ENCODE measurements around the gene ACOT12. TPM values are rescaled to one million over a fixed set of nuclear protein-coding genes. Genes with fewer than 3 reads are reported as not detected.

The ACOT12 gene
- total RNA-seq, 2 donors from 2014 or later, result not detected

DNA sequence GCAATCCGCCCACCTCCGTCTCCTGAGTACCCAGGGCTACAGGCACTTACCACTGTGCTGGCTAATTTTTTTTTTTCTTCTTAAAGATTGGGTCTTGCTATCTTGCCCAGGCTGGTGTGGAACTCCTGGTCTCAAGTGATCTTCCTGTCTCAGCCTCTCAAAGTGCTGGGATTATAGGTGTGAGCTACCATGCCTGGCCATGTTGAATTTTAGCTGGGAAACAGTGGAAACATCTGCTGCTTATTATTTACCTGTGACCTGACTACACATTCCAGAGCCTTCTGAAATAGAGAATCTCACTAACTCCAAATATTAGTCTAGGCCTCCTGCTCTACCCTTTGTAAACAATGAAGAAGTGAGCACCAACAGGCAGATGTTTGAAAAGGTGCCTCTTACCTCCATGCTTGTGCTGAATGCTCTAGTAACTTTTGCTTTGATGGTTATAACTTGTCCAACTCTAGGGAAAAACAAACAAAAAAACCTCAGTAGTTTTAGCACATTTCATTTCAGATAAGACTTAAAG, 22.5 kb downstream of the ACOT12 start:
- Mint-ChIP-seq H3K4me3 (no peak overlapping the region), H3K9me3 (no peaks in the 10 kb centered on the region), H3K36me3 (ENCODE audit: low read depth) (no peaks in the 10 kb centered on the region), H3K27me3 (peaks cover 11% of the 10 kb centered on the region), H3K4me1 (no peaks in the 10 kb centered on the region), H3K27ac (no peak overlapping the region)
- ATAC-seq (replicated peaks), result no peak

DNA sequence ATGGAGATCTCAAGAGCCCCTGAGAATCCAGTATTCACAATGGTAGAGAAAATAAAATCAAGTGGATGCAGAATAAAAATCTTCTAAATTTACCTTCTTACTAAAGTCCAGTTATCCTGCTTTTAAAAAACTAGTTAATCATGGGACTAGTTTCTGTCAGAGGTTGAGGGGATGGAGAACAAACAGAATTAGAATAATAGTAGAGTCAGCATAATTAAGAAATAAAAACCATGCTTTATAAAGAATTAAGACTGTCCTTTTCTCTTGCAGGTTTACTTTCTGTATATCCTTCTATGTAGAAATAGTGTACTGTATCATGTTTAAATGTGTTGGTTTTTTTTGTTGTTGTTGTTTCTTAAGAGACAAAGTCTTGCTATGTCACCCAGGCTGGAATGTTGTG, 23.0 kb downstream of the ACOT12 start:
- ATAC-seq (replicated peaks), result no peak
- Mint-ChIP-seq H3K9me3 (no peaks in the 10 kb centered on the region), H3K4me3 (no peak overlapping the region), H3K27ac (no peak overlapping the region), H3K4me1 (no peaks in the 10 kb centered on the region), H3K27me3 (peaks cover 10% of the 10 kb centered on the region), H3K36me3 (ENCODE audit: low read depth) (no peaks in the 10 kb centered on the region)

DNA sequence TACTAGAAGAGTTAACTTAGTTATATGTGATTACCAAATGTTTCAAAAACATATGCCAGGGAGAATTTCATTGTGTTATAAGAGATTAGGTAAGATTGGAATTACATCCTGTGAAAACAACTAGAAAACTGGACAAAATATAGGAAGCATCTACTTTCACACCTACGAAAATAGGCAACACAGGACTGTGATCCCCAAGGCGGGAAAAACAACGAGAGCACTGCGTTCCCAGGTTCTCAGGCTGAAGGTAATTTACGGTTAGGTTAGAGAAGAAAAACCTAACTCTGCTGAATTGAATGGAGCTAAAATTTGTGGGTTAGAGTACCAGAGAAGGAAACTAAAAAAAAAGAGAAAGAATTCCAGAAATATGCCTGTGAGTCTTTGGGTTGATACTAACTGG, 28.4 kb downstream of the ACOT12 start:
- ATAC-seq (replicated peaks), result no peak
- Mint-ChIP-seq H3K9me3 (no peaks in the 10 kb centered on the region), H3K36me3 (ENCODE audit: low read depth) (no peaks in the 10 kb centered on the region), H3K4me3 (no peak overlapping the region), H3K27me3 (no peaks in the 10 kb centered on the region), H3K4me1 (no peaks in the 10 kb centered on the region), H3K27ac (no peak overlapping the region)

DNA sequence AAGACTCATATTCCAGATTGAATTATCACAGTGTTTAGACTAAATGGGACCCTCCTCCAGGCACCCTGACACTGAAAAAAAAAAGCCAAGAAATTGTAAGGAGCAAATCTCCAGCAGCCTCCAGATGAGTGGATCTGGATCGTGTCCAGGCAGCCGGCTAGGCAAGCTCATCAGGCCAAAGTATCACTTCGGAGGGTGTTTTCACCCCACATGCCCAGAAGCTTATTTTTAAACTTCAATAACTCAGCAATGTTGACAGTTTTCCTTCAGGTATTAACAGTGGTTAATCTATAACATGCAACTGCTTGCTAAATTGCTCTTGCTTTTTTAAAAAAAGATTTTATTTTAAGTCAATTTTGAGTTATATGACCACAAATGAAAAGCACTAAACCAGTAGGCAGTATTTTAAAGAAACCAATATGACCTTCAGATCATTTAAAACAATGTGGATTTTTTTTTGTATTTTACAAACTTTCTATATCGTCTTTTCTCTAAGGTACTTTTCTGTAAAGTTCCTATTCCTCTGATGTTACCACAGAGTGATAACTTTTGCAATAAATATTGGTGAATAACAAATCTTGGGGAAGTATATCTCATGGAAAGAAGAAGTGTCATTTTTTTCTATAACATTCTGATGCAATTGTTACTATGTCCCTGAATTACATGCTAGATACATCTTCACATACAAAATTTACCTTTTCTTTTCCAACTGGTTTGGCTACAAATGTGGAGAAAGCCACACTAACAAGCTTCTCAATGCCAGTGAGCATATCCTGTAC, 30.7 kb downstream of the ACOT12 start:
- Mint-ChIP-seq H3K27ac (no peak overlapping the region), H3K27me3 (peaks cover 3% of the 10 kb centered on the region), H3K4me3 (no peak overlapping the region), H3K4me1 (no peaks in the 10 kb centered on the region), H3K36me3 (ENCODE audit: low read depth) (no peaks in the 10 kb centered on the region), H3K9me3 (no peaks in the 10 kb centered on the region)
- ATAC-seq (replicated peaks), result no peak

DNA sequence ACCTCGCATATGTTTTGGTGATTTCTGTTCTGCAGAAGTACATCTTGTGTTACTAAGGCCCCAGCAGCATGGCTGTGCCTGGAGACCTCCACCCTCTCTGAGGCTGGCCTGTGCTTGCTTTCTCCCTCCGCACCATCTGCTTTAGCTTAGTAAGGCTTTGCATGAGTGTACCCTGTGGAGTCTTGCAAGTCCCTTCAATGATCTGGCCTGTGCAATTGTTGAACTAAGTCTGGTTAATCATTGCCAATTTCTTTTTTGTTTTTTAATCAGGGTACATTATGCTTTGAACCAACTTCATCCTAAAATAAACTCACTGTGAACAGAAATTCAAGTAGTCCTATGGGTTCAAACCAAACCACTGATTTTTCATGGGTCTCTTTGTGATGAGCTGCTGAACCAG, 32.3 kb downstream of the ACOT12 start:
- H3K27me3 Mint-ChIP-seq, result peaks cover 3% of the 10 kb centered on the region
- no peaks in the 10 kb centered on the region for H3K4me1 Mint-ChIP-seq
- H3K27ac Mint-ChIP-seq, result no peak overlapping the region
- H3K4me3 Mint-ChIP-seq, result no peak overlapping the region
- no peaks in the 10 kb centered on the region for H3K9me3 Mint-ChIP-seq
- no peaks in the 10 kb centered on the region for H3K36me3 Mint-ChIP-seq (ENCODE audit: low read depth)
- ATAC-seq (replicated peaks), result no peak

DNA sequence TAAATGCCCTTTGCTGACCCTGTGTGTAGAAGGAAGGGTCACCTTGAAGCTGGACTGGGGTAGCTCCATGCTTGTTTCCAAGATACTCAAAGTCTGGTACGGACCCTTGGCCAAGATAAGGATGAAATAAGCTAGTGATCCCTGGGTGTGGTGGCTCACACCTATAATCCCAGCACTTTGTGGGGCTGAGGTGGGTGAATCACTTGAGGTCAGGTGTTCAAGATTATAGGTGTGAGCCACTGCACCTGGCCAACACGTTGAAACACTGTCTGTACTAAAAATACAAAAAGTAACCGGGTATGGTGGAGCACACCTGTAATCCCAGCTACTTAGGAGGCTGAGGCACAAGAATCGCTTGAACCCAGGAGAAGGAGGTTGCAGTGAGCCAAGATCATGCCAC, 33.3 kb downstream of the ACOT12 start:
- H3K36me3 Mint-ChIP-seq (ENCODE audit: low read depth), result no peaks in the 10 kb centered on the region
- H3K4me3 Mint-ChIP-seq, result no peak overlapping the region
- no peak overlapping the region for H3K27ac Mint-ChIP-seq
- no peaks in the 10 kb centered on the region for H3K4me1 Mint-ChIP-seq
- no peak for ATAC-seq (replicated peaks)
- H3K9me3 Mint-ChIP-seq, result no peaks in the 10 kb centered on the region
- peaks cover 3% of the 10 kb centered on the region for H3K27me3 Mint-ChIP-seq

DNA sequence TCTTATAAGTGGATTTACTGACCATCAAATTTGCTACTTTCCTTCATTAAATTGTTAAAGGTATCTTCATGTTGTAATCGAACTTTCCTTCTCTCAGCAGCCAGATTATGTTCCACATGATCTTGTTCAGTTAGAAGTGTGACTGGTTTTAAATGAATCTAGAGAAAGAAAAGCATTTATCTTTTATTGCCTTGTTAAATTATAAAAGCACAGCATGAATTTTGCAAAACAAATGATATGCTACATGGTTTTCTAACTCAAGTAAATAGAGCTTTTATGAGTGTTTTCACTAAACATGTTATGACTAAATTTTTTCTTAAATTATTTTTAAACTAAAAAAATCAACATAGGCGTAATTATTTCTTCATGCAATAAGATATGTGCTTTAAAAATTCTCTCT, 34.1 kb downstream of the ACOT12 start:
- Mint-ChIP-seq H3K4me1 (no peaks in the 10 kb centered on the region), H3K36me3 (ENCODE audit: low read depth) (no peaks in the 10 kb centered on the region), H3K9me3 (no peaks in the 10 kb centered on the region), H3K4me3 (no peak overlapping the region), H3K27me3 (peaks cover 3% of the 10 kb centered on the region), H3K27ac (no peak overlapping the region)
- ATAC-seq (replicated peaks), result no peak

DNA sequence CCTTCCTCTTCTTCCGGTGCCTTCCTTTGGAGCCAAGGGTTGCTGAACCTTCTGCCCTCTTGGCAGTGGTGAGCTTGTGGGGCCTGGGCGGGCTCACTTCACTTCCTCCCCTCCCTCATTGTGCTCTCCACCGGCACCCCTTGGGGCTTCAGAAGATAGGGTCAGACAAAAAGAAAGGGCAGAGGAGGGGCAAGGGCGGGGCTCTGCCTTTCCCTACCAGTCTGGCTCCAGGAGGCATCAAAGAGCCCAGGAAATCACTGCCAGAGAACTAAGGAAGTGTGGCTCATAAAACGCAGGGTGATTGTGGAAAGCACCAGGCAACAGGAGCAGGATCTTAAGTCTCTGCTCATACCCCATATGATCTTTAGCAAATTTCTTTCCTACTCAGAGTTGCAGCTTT, 34.8 kb downstream of the ACOT12 start:
- H3K4me3 Mint-ChIP-seq, result no peak overlapping the region
- no peak for ATAC-seq (replicated peaks)
- no peaks in the 10 kb centered on the region for H3K9me3 Mint-ChIP-seq
- no peaks in the 10 kb centered on the region for H3K4me1 Mint-ChIP-seq
- no peaks in the 10 kb centered on the region for H3K36me3 Mint-ChIP-seq (ENCODE audit: low read depth)
- H3K27me3 Mint-ChIP-seq, result peaks cover 3% of the 10 kb centered on the region
- H3K27ac Mint-ChIP-seq, result no peak overlapping the region

DNA sequence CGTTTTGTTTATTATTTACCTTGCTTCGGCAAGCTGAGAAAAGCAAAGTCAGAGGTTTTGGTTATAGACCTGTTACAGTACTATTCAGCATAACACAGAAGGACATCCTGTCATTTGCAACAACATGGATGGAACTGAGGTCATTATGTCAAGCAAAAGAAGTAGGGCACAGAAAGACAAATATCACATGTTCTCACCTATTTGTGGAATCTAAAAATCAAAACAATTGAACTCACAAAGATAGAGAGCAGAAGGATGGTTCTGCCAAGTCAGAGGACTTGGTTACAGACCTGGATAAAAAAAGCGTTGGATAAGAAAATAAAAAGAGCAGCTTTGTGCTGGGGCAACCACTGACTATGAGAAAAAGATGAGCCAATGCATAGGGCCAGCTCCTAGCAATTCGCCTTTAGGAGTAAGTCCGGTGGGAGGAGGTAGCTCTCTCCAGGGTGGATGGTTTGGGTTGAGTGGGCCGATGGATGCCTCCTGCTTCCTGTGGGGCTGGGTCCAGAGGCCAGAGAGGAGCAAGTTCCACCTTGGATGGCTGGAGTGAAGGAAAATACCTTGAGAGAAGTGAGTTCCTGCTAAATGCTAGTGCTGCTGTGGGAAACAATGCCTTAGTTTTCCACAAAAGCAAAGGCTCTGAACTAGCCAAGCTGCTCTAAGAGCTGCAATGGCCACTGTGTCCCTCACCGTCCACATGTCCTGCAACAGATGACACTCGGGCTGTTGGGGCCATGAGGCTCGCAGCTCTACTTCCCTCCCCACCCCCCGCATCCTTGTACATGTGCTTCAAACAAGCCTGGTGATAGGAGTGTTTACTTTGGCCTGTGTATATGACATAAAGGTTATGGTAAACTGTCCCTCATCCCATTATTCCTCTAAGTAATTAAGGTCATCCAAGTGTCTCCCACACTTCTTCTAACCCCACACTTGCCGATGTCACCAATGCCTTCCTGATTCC, 38.4 kb downstream of the ACOT12 start:
- H3K9me3 Mint-ChIP-seq, result no peaks in the 10 kb centered on the region
- no peaks in the 10 kb centered on the region for H3K4me1 Mint-ChIP-seq
- no peak overlapping the region for H3K4me3 Mint-ChIP-seq
- H3K27me3 Mint-ChIP-seq, result peaks cover 5% of the 10 kb centered on the region
- H3K36me3 Mint-ChIP-seq (ENCODE audit: low read depth), result no peaks in the 10 kb centered on the region
- ATAC-seq (replicated peaks), result no peak
- no peak overlapping the region for H3K27ac Mint-ChIP-seq

DNA sequence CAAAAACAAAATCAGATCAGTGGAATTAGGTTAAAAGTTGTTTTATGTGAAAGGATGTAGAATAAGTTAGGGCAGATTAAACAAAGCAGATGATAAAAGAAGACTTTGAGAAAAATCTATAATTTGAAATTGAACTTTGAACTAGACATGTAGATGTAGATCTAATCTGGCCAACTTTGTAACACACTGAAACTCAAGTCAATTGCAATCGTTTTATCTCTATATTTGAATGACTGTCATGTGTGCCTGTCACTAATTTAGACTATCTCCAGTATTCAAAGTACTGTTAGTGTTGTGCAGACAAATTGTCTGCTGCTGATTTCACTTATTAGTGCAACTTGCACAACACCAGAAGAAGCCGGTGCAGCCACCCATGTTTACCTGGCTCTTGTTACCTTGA, 39.8 kb downstream of the ACOT12 start:
- H3K9me3 Mint-ChIP-seq, result no peaks in the 10 kb centered on the region
- H3K4me3 Mint-ChIP-seq, result no peak overlapping the region
- H3K27me3 Mint-ChIP-seq, result peaks cover 5% of the 10 kb centered on the region
- no peaks in the 10 kb centered on the region for H3K36me3 Mint-ChIP-seq (ENCODE audit: low read depth)
- H3K4me1 Mint-ChIP-seq, result no peaks in the 10 kb centered on the region
- H3K27ac Mint-ChIP-seq, result no peak overlapping the region
- ATAC-seq (replicated peaks), result no peak

DNA sequence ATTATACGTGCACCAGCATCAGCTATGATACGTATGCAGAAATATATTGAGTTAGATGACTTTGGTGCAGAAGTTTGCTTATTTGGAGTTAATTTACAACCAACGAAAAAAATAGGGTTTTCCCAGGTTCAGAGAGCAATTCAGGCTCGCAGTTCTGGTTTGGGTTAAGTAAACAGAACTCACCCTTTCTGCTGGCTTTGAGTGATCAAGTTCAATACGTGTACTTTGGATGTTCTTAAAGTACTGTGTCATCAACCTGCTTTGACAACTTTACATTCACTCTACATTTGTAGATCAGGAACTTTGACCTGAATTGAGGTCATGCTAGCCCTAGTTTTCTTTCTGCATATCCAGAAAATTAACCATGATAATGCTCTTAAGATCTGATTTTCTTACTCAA, 40.7 kb downstream of the ACOT12 start:
- H3K27ac Mint-ChIP-seq, result no peak overlapping the region

DNA sequence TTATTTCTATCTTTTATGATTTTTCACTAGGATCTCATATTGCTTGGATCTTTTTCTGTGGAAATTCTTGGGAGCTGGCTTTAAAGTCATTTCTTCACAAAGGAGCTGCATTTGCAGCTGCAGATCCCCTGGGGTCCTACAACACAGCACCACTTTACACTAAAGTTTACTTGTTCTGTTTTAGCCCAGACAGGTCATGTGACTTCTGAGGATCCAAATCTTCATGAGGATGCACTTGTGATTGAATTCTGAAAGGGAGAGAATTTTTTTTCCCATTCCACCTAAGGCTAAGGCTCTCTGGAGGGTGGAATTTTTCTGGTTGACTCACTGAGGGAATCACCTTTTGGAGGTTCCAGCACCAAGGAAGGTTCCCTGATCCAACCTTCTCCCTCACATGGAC, 43.4 kb downstream of the ACOT12 start:
- no peaks in the 10 kb centered on the region for H3K4me1 Mint-ChIP-seq
- ATAC-seq (replicated peaks), result no peak
- no peaks in the 10 kb centered on the region for H3K9me3 Mint-ChIP-seq
- no peaks in the 10 kb centered on the region for H3K36me3 Mint-ChIP-seq (ENCODE audit: low read depth)
- H3K27me3 Mint-ChIP-seq, result peaks cover 3% of the 10 kb centered on the region
- H3K27ac Mint-ChIP-seq, result no peak overlapping the region
- H3K4me3 Mint-ChIP-seq, result no peak overlapping the region

More for the DNA sequence above, 40.7 kb downstream of the ACOT12 start:
- Mint-ChIP-seq H3K9me3 (no peaks in the 10 kb centered on the region), H3K27me3 (peaks cover 3% of the 10 kb centered on the region), H3K4me3 (no peak overlapping the region), H3K36me3 (ENCODE audit: low read depth) (no peaks in the 10 kb centered on the region), H3K4me1 (no peaks in the 10 kb centered on the region)
- no peak for ATAC-seq (replicated peaks)

DNA sequence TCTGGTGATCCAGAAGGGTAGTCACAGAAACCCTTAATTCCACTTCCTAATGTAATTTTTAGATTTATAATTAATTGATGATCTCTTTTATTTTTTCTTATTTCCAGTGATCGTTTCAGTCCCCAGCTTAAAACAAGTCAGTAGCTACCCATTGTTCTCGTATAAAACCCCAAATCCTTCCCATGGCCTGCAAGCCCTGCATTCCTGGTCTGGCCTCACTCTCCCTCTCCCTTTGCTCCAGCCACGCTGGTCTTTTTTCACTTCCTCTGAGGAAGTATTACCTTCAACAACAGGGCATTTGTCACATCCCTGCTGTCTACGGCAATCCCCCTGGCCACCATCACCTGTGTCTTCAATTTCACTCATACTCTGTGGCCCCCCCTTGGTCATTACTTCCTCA, 44.8 kb downstream of the ACOT12 start:
- no peaks in the 10 kb centered on the region for H3K9me3 Mint-ChIP-seq
- no peak overlapping the region for H3K4me3 Mint-ChIP-seq
- no peak overlapping the region for H3K27ac Mint-ChIP-seq

DNA sequence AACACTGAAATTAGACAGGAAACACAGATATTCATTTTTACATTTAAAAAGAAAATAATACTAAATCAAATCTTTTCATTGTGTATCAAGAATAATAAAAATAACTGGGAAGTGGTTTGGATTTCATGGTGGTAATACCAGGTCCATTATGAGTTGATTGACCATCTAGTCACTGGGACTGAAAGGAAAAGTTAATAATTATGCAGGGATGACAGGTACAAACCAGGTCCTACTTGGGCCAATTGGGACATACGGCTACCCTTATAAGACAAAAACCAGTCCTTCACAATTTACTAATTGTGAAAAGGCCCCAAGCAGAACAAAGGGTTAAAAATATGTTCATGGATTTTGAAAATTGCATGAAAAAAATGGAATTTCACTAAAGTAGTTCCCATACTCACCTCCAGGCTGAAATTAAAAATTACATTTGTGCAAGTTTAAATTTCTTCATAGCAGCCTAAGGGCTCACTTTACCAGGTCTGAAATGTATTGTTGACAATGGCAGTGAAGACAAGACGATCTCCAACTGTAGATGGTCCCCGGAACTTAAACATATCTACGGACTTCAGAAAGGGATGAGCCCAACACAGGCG, 48.4 kb downstream of the ACOT12 start:
- no peaks in the 10 kb centered on the region for H3K27me3 Mint-ChIP-seq
- ATAC-seq (replicated peaks), result no peak
- H3K4me3 Mint-ChIP-seq, result no peak overlapping the region
- H3K4me1 Mint-ChIP-seq, result no peaks in the 10 kb centered on the region
- H3K36me3 Mint-ChIP-seq (ENCODE audit: low read depth), result no peaks in the 10 kb centered on the region
- no peaks in the 10 kb centered on the region for H3K9me3 Mint-ChIP-seq
- no peak overlapping the region for H3K27ac Mint-ChIP-seq

More for the DNA sequence above, 44.8 kb downstream of the ACOT12 start:
- Mint-ChIP-seq H3K27me3 (peaks cover 3% of the 10 kb centered on the region), H3K36me3 (ENCODE audit: low read depth) (no peaks in the 10 kb centered on the region), H3K4me1 (no peaks in the 10 kb centered on the region)
- ATAC-seq (replicated peaks), result no peak

Data from activated T-helper 17 cell treated with anti-CD3 and anti-CD28 coated beads, Interleukin-2, amount 50 U/mL, for 72 hours (primary cell).